Measurements from ENCODE around the gene CARNS1.

The CARNS1 gene

DNA sequence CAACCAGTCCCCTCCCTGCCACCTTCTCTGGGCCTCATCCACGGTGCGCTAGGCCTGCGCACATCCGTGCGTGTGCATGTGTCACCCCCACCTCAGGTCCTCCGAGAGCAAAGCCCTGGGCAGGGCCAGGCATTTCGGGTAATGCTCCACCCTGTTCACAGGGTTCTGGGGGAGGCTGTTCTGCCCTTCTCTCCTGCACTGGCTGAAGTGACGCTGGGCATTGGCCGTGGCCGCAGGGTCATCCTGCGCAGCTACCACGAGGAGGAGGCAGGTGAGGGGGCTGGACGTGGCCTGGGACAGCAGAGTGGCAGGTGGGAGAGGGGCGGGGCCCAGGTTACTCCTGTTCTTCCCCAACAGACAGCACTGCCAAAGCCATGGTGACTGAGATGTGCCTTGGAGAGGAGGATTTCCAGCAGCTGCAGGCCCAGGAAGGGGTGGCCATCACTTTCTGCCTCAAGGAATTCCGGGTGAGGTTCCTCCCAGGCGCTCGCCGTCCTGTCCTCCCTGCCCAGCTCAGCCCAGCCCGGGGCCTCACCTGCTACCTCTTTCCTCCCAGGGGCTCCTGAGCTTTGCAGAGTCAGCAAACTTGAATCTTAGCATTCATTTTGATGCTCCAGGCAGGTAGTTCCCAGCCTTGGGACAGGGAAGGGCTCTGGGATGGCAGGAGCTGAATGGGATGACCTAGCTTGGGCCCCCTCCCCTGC, 19.8 kb upstream of the CARNS1 start:
- TF ChIP-seq ZNF565 (CRISPR knock-in tag; conservative IDR thresholded peaks at IDR 0.05; ENCODE audit: low read depth) (no peak), TCF4 (CRISPR knock-in tag; IDR thresholded peaks at IDR 0.05; ENCODE audit: borderline replicate concordance) (no peak), TOX (CRISPR knock-in tag; IDR thresholded peaks at IDR 0.05; ENCODE audit: borderline replicate concordance) (no peak), OSR1 (CRISPR knock-in tag; IDR thresholded peaks at IDR 0.05) (no peak), SNAI2 (CRISPR knock-in tag; IDR thresholded peaks at IDR 0.05) (no peak), ARNTL (CRISPR knock-in tag; IDR thresholded peaks at IDR 0.05; ENCODE audit: borderline replicate concordance, low read depth) (no peak)
- TF ChIP-seq, protein P1, sequence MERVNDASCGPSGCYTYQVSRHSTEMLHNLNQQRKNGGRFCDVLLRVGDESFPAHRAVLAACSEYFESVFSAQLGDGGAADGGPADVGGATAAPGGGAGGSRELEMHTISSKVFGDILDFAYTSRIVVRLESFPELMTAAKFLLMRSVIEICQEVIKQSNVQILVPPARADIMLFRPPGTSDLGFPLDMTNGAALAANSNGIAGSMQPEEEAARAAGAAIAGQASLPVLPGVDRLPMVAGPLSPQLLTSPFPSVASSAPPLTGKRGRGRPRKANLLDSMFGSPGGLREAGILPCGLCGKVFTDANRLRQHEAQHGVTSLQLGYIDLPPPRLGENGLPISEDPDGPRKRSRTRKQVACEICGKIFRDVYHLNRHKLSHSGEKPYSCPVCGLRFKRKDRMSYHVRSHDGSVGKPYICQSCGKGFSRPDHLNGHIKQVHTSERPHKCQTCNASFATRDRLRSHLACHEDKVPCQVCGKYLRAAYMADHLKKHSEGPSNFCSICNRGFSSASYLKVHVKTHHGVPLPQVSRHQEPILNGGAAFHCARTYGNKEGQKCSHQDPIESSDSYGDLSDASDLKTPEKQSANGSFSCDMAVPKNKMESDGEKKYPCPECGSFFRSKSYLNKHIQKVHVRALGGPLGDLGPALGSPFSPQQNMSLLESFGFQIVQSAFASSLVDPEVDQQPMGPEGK (CRISPR knock-in tag; IDR thresholded peaks at IDR 0.05; ENCODE audit: borderline replicate concordance) = no peak
- ATAC-seq = no peak

DNA sequence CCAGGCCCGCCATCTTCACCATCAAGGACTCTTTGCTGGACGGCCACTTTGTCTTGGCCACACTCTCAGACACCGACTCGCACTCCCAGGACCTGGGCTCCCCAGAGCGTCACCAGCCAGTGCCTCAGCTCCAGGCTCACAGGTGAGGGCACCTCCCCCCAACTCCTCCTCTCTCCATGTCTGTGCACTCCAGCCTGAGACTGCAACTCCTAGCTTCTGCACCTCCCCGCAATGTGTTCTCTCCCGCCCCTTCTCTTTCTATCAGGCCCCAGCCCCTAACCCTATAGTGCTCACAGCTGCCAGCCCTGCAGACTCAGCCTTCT, 19.3 kb upstream of the CARNS1 start:
- no peak for TF ChIP-seq BACH2 (CRISPR knock-in tag; IDR thresholded peaks at IDR 0.05; ENCODE audit: borderline replicate concordance)
- TF ChIP-seq ISL1 (CRISPR knock-in tag; IDR thresholded peaks at IDR 0.05) = no peak
- no peak for ATAC-seq

DNA sequence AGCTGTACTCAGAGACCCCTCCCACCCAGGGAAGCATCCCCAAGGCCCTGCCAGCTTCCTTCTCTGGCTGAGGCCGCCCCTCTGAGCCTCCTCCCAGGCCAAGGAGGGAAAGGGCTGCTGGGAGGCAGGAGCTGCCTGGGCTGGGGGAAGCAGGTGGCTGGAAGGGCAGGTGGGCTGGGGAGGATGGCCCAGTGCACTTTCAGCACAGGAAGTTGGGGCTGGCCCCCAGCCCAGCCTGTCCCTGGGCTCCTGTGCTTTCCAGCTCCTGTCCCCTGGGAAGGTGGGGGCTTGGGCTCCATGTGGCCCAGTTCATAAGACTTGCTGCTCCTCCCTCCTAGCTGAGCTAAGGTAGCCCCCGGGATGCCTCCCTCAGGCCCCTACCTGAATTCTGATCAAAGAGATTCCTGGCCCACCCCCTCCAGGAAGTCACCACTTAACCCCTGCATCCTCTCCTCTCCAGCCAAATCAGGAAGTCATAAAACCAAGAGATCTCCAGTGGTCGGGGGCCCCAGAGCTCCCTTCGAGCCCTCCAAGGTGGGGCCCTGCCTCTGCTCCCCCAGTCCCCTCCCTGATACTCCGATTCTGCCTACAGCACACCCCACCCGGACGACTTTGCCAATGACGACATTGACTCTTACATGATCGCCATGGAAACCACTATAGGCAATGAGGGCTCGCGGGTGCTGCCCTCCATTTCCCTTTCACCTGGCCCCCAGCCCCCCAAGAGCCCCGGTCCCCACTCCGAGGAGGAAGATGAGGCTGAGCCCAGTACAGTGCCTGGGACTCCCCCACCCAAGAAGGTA, 18.7 kb upstream of the CARNS1 start:
- ATAC-seq = no peak
- TF ChIP-seq ISL1 (CRISPR knock-in tag; IDR thresholded peaks at IDR 0.05) = no peak
- no peak for TF ChIP-seq OSR1 (CRISPR knock-in tag; IDR thresholded peaks at IDR 0.05)
- no peak for TF ChIP-seq PPARA (CRISPR knock-in tag; IDR thresholded peaks at IDR 0.05; ENCODE audit: borderline replicate concordance)
- no peak for TF ChIP-seq SNAI2 (CRISPR knock-in tag; IDR thresholded peaks at IDR 0.05)
- TF ChIP-seq, protein P2, sequence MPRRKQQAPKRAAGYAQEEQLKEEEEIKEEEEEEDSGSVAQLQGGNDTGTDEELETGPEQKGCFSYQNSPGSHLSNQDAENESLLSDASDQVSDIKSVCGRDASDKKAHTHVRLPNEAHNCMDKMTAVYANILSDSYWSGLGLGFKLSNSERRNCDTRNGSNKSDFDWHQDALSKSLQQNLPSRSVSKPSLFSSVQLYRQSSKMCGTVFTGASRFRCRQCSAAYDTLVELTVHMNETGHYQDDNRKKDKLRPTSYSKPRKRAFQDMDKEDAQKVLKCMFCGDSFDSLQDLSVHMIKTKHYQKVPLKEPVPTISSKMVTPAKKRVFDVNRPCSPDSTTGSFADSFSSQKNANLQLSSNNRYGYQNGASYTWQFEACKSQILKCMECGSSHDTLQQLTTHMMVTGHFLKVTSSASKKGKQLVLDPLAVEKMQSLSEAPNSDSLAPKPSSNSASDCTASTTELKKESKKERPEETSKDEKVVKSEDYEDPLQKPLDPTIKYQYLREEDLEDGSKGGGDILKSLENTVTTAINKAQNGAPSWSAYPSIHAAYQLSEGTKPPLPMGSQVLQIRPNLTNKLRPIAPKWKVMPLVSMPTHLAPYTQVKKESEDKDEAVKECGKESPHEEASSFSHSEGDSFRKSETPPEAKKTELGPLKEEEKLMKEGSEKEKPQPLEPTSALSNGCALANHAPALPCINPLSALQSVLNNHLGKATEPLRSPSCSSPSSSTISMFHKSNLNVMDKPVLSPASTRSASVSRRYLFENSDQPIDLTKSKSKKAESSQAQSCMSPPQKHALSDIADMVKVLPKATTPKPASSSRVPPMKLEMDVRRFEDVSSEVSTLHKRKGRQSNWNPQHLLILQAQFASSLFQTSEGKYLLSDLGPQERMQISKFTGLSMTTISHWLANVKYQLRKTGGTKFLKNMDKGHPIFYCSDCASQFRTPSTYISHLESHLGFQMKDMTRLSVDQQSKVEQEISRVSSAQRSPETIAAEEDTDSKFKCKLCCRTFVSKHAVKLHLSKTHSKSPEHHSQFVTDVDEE (CRISPR knock-in tag; IDR thresholded peaks at IDR 0.05) = no peak
- TF ChIP-seq ZNF565 (CRISPR knock-in tag; conservative IDR thresholded peaks at IDR 0.05; ENCODE audit: low read depth) = no peak
- TF ChIP-seq ESRRG (CRISPR knock-in tag; IDR thresholded peaks at IDR 0.05) = no peak
- TF ChIP-seq BACH2 (CRISPR knock-in tag; IDR thresholded peaks at IDR 0.05; ENCODE audit: borderline replicate concordance) = no peak

DNA sequence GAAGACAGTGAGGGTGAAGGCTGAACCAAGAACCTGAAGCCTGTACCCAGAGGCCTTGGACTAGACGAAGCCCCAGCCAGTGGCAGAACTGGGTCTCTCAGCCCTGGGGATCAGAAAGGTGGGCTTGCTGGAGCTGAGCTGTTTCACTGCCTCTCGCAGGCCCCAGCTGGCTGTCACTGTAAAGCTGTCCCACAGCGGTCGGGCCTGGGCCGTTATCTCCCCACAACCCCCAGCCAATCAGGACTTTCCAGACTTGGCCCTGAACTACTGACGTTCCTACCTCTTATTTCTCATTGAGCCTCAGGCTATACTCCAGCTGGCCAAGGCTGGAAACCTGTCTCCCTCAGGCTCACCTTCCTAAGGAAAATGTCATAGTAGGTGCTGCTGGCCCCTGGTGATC, 17.9 kb upstream of the CARNS1 start:
- TF ChIP-seq ESRRG (CRISPR knock-in tag; IDR thresholded peaks at IDR 0.05) (no peak), RARB (CRISPR knock-in tag; IDR thresholded peaks at IDR 0.05) (no peak), ZNF70 (CRISPR knock-in tag; IDR thresholded peaks at IDR 0.05) (no peak), ZC3H10 (CRISPR knock-in tag; IDR thresholded peaks at IDR 0.05) (no peak), ZNF8 (CRISPR knock-in tag; IDR thresholded peaks at IDR 0.05) (no peak), ZNF565 (CRISPR knock-in tag; conservative IDR thresholded peaks at IDR 0.05; ENCODE audit: low read depth) (no peak), GLIS3 (CRISPR knock-in tag; IDR thresholded peaks at IDR 0.05) (no peak), OSR1 (CRISPR knock-in tag; IDR thresholded peaks at IDR 0.05) (no peak), BACH2 (CRISPR knock-in tag; IDR thresholded peaks at IDR 0.05; ENCODE audit: borderline replicate concordance) (no peak), ARNTL (CRISPR knock-in tag; IDR thresholded peaks at IDR 0.05; ENCODE audit: borderline replicate concordance, low read depth) (no peak)
- TF ChIP-seq, protein P3, sequence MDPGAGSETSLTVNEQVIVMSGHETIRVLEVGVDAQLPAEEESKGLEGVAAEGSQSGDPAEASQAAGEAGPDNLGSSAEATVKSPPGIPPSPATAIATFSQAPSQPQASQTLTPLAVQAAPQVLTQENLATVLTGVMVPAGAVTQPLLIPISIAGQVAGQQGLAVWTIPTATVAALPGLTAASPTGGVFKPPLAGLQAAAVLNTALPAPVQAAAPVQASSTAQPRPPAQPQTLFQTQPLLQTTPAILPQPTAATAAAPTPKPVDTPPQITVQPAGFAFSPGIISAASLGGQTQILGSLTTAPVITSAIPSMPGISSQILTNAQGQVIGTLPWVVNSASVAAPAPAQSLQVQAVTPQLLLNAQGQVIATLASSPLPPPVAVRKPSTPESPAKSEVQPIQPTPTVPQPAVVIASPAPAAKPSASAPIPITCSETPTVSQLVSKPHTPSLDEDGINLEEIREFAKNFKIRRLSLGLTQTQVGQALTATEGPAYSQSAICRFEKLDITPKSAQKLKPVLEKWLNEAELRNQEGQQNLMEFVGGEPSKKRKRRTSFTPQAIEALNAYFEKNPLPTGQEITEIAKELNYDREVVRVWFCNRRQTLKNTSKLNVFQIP (CRISPR knock-in tag; IDR thresholded peaks at IDR 0.05; ENCODE audit: borderline replicate concordance, low read depth) = no peak
- TF ChIP-seq, protein P1 (CRISPR knock-in tag; IDR thresholded peaks at IDR 0.05; ENCODE audit: borderline replicate concordance) = no peak
- ATAC-seq = no peak

Measured in SK-N-SH treated with all-trans-retinoic acid at 6 μM for 48 hours (cell line).